Calu3 (cell line): ENCODE data around the gene JMJD6. TPM values are rescaled to one million over a fixed set of nuclear protein-coding genes. Genes with fewer than 3 reads are reported as not detected.

Experiments used
- BruUV-seq: library from RNA; stranded (reverse); fragments of 400-500 nt; replicated peaks from 2 replicates; lab custom pipeline; 2021; lab: Mats Ljungman, UMichigan
- CTCF ChIA-PET: fragments of 300-600 bp; sonication (Branson Sonifier 250); formaldehyde crosslinking; loops from one replicate; lab custom pipeline; 2022; ENCODE audit warnings: antibody characterized with exemption; lab: Charles Lee
- DNase-seq: peaks from one replicate; pipeline ENCODE4 v3.0.0; 2022
- H3K27ac Mint-ChIP-seq: one replicate; pipeline ENCODE4 v1.8.0; 2022; ENCODE audit warnings: mixed read lengths; ENCODE audit not compliant: unreplicated experiment
- H3K27me3 Mint-ChIP-seq: one replicate; pipeline ENCODE4 v1.8.0; 2022; ENCODE audit warnings: mixed read lengths; ENCODE audit not compliant: unreplicated experiment
- H3K36me3 Mint-ChIP-seq: one replicate; pipeline ENCODE4 v1.8.0; 2022; ENCODE audit warnings: mild to moderate bottlenecking, moderate library complexity, mixed read lengths; ENCODE audit not compliant: insufficient read depth, unreplicated experiment
- H3K4me1 Mint-ChIP-seq: one replicate; pipeline ENCODE4 v1.8.0; 2022; ENCODE audit warnings: mild to moderate bottlenecking, low read depth, mixed read lengths; ENCODE audit not compliant: unreplicated experiment
- H3K4me3 Mint-ChIP-seq: one replicate; pipeline ENCODE4 v1.8.0; 2022; ENCODE audit warnings: mild to moderate bottlenecking, low read depth, moderate library complexity, mixed read lengths; ENCODE audit not compliant: unreplicated experiment
- H3K9me3 Mint-ChIP-seq: one replicate; pipeline ENCODE4 v1.8.0; 2022; ENCODE audit warnings: low read depth, mixed read lengths; ENCODE audit not compliant: unreplicated experiment
- intact Hi-C: fragments of 100-400 bp; cut with micrococcal nuclease; formaldehyde crosslinking; loops from one replicate; pipeline ENCODE4 v1.10.0; 2022; ENCODE audit not compliant: unreplicated experiment
- total RNA-seq: library from RNA; stranded (reverse); gene quantifications from 2 replicates; pipeline ENCODE4 v1.2.3, GENCODE V29; 2022
- TF ChIP-seq, protein P1 (sequence below): fragments of 200-600 bp; IDR thresholded peaks from one replicate; pipeline ENCODE4 v1.8.0; 2022; ENCODE audit warnings: antibody characterized with exemption; ENCODE audit not compliant: unreplicated experiment

JMJD6 gene
- total RNA-seq, 1 experiment from 2014 or later: 62.1 TPM

DNA sequence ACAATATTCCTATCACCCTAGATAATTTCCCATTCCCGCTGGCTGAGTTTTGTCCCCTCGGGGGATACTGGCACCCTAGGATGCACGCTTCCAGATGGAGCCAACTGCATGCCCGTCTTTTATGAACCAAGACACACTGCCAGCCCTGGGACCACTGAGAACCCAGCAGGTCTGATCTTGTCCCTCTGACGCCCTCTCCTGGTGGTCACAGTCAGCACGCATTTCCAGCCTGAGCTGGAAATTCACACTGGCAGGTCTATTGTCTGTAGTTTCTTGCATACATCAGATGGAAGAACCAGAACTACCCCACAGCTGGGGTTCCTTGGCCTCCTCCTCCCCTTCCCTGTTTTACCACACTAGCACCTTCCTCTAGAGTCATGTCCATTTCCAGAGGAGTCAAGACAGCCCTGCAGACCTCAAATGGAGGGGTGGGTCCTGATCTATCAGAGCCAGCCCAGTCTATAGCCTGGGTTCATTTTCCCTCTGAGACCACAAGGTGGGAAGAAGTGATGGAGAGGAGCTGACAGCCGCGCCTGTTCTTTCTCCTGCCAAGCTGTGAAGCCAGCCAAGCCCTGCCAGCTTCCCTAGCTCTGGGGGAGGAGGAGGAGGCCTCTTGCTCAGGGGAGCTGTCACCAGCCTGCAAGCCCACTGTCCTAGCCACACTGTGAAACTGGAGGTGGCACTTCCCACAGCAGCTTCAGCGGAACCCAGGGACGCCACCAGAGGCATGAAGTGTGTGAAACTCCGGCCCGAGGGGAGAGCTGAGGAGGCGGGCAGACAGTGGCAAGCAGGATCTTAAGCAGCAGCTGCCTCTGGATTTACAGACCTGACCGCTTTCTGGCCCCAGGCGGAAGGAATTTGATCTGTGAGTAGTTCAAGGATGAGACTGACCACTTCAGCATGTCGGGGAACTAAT is 44.9 kb downstream of the JMJD6 start:
- DNase-seq: peak; percentile 85
- H3K27me3 Mint-ChIP-seq: no peaks in the 10 kb centered on the region
- CTCF ChIA-PET: interaction anchor here (0.6 to 1.7 kb wide), 17 partner anchors 9 to 417 kb away, joined by 3 to 19 read pairs (median 5); partner anchors contain the start of genes ST6GALNAC1 and ST6GALNAC2
- TF ChIP-seq, protein P1, sequence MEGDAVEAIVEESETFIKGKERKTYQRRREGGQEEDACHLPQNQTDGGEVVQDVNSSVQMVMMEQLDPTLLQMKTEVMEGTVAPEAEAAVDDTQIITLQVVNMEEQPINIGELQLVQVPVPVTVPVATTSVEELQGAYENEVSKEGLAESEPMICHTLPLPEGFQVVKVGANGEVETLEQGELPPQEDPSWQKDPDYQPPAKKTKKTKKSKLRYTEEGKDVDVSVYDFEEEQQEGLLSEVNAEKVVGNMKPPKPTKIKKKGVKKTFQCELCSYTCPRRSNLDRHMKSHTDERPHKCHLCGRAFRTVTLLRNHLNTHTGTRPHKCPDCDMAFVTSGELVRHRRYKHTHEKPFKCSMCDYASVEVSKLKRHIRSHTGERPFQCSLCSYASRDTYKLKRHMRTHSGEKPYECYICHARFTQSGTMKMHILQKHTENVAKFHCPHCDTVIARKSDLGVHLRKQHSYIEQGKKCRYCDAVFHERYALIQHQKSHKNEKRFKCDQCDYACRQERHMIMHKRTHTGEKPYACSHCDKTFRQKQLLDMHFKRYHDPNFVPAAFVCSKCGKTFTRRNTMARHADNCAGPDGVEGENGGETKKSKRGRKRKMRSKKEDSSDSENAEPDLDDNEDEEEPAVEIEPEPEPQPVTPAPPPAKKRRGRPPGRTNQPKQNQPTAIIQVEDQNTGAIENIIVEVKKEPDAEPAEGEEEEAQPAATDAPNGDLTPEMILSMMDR: peak; percentile 68
- no peak overlapping the region for H3K4me3 Mint-ChIP-seq
- no TSS peak for BruUV-seq
- H3K4me1 Mint-ChIP-seq: peaks cover 6% of the 10 kb centered on the region
- intact Hi-C loops: loop anchor here (1.0 kb wide), 2 partner anchors 40 to 123 kb away; no protein-coding TSS in a partner anchor
- H3K27ac Mint-ChIP-seq: no peak overlapping the region
- H3K36me3 Mint-ChIP-seq: no peaks in the 10 kb centered on the region
- no peaks in the 10 kb centered on the region for H3K9me3 Mint-ChIP-seq

DNA sequence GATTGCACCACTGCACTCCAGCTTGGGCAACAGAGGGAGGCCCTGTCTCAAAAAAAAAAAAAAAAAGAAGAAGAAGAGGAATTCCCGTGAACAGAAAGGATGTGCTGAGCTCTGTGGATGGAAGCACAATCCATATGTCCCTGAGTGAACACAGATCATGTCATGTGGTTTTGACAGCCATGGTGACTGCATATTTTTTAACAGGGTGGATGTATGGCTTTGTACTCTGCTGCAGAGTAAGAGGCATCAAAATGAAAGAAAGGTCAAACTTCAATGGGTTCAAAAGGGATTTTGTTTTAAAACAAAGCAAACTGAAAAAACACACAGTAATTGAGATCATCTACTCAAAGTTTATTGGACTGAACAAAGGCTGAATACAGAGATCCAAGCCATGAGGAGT is 47.2 kb downstream of the JMJD6 start:
- TF ChIP-seq, protein P1: no peak
- no peak overlapping the region for H3K27ac Mint-ChIP-seq
- CTCF ChIA-PET: interaction anchor here (0.6 to 0.7 kb wide), 2 partner anchors 86 to 655 kb away, joined by 3 read pairs; no protein-coding TSS in a partner anchor
- intact Hi-C loops: no loop called here
- BruUV-seq: no TSS peak
- DNase-seq: no peak
- H3K9me3 Mint-ChIP-seq: no peaks in the 10 kb centered on the region
- no peaks in the 10 kb centered on the region for H3K36me3 Mint-ChIP-seq
- no peaks in the 10 kb centered on the region for H3K27me3 Mint-ChIP-seq
- H3K4me1 Mint-ChIP-seq: peaks cover 6% of the 10 kb centered on the region
- H3K4me3 Mint-ChIP-seq: no peak overlapping the region

DNA sequence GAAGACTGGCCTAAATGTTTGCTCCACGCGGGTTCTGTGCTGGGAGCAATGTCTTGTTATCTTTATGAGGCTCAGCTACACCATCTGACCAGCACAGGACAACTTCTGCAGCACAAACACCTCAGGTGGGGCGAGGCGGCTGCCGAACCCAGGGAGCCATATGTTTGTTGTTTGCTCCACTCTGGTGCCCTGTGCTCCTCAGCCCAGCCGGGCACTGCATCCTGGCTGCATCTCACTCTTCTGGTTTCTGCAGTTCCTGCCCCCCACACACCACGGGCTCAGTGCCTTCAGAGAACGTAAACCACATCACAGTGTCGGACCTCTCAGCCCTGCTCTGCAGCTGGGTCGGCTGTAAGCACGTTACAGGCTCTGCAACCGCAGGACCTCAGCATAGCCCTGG is 48.1 kb downstream of the JMJD6 start:
- TF ChIP-seq, protein P1: no peak
- intact Hi-C loops: no loop called here
- no peaks in the 10 kb centered on the region for H3K27me3 Mint-ChIP-seq
- H3K9me3 Mint-ChIP-seq: no peaks in the 10 kb centered on the region
- H3K27ac Mint-ChIP-seq: no peak overlapping the region
- no TSS peak for BruUV-seq
- no peak for DNase-seq
- CTCF ChIA-PET: no interaction called here
- no peak overlapping the region for H3K4me3 Mint-ChIP-seq
- no peaks in the 10 kb centered on the region for H3K36me3 Mint-ChIP-seq
- peaks cover 6% of the 10 kb centered on the region for H3K4me1 Mint-ChIP-seq

DNA sequence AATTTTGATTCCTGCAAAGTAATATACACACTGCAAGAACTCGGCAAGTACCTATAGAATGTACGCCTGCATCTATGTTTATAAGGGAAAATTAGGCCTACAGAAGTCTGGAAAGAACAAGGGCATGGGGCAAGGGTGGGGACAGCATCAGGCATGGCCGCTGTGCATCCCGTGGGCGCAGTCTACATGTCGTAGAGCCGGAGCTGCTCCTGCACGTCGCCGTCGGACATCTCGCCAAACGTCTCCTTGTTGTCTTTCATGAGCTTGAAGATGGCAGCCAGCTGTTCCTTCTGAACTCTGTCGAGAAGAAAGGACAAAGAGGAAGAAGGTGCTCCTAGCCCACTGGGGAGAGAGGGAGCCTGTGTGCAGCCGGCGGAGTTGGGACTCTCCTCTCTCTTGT is 49.0 kb downstream of the JMJD6 start:
- H3K4me1 Mint-ChIP-seq: peaks cover 11% of the 10 kb centered on the region
- no peak overlapping the region for H3K4me3 Mint-ChIP-seq
- CTCF ChIA-PET: no interaction called here
- no peak overlapping the region for H3K27ac Mint-ChIP-seq
- no TSS peak for BruUV-seq
- no peak for DNase-seq
- TF ChIP-seq, protein P1: no peak
- H3K36me3 Mint-ChIP-seq: peaks cover 2% of the 10 kb centered on the region
- intact Hi-C loops: no loop called here
- H3K9me3 Mint-ChIP-seq: no peaks in the 10 kb centered on the region
- no peaks in the 10 kb centered on the region for H3K27me3 Mint-ChIP-seq
